GM12865 (cell line): Measurements from ENCODE around the gene CAB39.

Experiments
- DNase-seq: peaks from one replicate; pipeline ENCODE4 v3.0.0; 2010; ENCODE audit warnings: low read depth
- H3K4me3 ChIP-seq: 2 replicates; pipeline ENCODE4 v1.5.1; 2011; ENCODE audit warnings: mild to moderate bottlenecking, low read depth, low read length, control low read depth
- CTCF ChIP-seq: IDR thresholded peaks from 2 replicates; pipeline ENCODE4 v1.5.1; 2011; ENCODE audit warnings: low read length, control low read depth, low read depth, inconsistent platforms; ENCODE audit not compliant: insufficient read depth; ENCODE audit errors: missing control alignments

CAB39 gene

GRCh38 chr2:230868161-230868946, 155.7 kb downstream of the CAB39 start:
- TF ChIP-seq CTCF = no peak
- DNase-seq = no peak
- H3K4me3 ChIP-seq = no peak overlapping the region

- H3K4me3 ChIP-seq = no peak overlapping the region
- no peak for DNase-seq
- TF ChIP-seq CTCF = no peak
Observed at GRCh38 chr2:230868947-230869913, 156.6 kb downstream of the CAB39 start.

- DNase-seq = no peak
- no peak for TF ChIP-seq CTCF
- no peak overlapping the region for H3K4me3 ChIP-seq
Observed at GRCh38 chr2:230869914-230870543, 157.4 kb downstream of the CAB39 start.
